GM10266 (cell line): ENCODE measurements around the gene MIDN.
"Not testable (repeated sequence)": the region's sequence is repeated elsewhere in the genome, so short reads cannot be mapped to it uniquely, and the experiment has no call there.

Experiments used
- DNase-seq: peaks from one replicate; pipeline ENCODE4 v3.0.0; 2012; ENCODE audit errors: extremely low spot score
- TF ChIP-seq, protein P1 (sequence below): IDR thresholded peaks from 2 replicates; pipeline ENCODE4 v1.5.1; 2012; ENCODE audit warnings: mild to moderate bottlenecking, low read depth; ENCODE audit not compliant: control insufficient read depth, insufficient read depth; ENCODE audit errors: missing control alignments

The MIDN gene

DNA sequence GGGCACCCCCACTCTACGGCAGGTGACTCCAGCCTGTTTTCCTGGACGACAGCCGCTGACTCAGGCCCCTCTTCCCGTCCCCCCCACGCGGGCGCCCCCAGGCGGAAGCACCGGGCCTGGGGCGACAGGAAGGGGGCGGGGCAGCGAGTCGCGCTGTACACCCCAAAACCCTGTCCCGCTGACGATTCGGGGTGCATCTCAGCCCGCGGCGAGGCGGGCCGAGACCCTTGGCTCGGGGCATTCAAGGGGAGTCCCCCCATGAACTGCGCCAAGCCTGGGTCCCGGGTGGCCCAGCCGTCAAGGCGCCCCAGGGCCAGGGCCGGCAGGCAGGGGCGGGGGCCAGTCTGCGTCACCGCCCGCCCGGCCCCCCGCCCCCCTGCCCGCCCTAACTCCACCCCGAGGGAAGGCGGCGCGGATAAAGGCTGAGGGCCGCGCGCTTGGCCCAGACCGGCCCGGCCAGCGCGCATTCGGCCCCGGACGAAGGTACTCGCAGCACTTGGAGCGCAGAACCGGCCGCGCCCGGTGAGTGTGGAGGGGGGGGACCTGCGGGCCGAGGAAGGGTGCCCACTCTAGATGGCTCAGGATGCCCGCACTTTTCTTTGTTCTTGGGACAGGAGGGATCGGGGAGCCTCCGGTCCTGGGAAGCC is at the start of gene MIDN:
Gene MIDN (plus strand): TSS at position 445 of the 647 bp plus-strand sequence. CDS start 1,714 bp downstream, outside the sequence.
- peak; percentile 88 for DNase-seq
- TF ChIP-seq, protein P1, sequence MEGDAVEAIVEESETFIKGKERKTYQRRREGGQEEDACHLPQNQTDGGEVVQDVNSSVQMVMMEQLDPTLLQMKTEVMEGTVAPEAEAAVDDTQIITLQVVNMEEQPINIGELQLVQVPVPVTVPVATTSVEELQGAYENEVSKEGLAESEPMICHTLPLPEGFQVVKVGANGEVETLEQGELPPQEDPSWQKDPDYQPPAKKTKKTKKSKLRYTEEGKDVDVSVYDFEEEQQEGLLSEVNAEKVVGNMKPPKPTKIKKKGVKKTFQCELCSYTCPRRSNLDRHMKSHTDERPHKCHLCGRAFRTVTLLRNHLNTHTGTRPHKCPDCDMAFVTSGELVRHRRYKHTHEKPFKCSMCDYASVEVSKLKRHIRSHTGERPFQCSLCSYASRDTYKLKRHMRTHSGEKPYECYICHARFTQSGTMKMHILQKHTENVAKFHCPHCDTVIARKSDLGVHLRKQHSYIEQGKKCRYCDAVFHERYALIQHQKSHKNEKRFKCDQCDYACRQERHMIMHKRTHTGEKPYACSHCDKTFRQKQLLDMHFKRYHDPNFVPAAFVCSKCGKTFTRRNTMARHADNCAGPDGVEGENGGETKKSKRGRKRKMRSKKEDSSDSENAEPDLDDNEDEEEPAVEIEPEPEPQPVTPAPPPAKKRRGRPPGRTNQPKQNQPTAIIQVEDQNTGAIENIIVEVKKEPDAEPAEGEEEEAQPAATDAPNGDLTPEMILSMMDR: peak; percentile 60

DNA sequence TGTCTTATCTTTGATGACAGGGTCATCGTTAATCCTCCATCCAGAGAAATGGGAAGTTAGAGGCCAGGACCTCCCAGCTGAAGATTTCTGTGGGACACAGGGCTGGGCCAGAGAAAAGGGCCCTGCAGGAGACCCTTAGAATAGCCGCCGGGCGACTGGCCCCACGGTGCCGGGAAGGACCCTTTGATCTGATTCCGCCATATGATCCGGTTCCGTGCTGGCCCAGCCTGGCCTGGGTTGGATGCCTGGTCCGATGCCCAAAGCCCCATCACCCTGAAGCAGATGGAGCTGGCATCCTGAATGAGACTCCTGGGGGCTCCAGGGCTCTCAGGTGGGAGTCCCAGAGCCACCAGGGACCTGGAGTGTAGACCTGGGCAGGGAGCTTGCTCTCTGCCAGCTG is 48.9 kb upstream of the MIDN start:
- TF ChIP-seq, protein P1: no peak
- DNase-seq: no peak

DNA sequence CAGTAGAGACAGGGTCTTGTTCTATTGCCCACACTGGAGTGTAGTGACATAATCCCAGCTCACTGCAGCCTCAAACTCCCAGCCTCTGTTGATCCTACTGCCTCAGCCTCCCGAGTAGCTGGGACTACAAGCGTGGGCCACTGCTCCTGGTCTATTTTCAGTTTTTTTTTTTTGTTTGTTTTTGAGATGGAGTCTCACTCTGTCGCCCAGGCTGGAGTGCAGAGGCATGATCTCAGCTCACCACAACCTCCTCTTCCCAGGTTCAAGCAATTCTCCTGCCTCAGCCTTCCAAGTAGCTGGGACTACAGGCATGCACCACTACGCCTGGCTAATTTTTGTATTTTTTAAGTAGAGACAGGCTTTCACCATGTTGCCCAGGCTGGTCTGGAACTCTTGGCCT is 47.8 kb upstream of the MIDN start:
- DNase-seq: not testable (repeated sequence)

DNA sequence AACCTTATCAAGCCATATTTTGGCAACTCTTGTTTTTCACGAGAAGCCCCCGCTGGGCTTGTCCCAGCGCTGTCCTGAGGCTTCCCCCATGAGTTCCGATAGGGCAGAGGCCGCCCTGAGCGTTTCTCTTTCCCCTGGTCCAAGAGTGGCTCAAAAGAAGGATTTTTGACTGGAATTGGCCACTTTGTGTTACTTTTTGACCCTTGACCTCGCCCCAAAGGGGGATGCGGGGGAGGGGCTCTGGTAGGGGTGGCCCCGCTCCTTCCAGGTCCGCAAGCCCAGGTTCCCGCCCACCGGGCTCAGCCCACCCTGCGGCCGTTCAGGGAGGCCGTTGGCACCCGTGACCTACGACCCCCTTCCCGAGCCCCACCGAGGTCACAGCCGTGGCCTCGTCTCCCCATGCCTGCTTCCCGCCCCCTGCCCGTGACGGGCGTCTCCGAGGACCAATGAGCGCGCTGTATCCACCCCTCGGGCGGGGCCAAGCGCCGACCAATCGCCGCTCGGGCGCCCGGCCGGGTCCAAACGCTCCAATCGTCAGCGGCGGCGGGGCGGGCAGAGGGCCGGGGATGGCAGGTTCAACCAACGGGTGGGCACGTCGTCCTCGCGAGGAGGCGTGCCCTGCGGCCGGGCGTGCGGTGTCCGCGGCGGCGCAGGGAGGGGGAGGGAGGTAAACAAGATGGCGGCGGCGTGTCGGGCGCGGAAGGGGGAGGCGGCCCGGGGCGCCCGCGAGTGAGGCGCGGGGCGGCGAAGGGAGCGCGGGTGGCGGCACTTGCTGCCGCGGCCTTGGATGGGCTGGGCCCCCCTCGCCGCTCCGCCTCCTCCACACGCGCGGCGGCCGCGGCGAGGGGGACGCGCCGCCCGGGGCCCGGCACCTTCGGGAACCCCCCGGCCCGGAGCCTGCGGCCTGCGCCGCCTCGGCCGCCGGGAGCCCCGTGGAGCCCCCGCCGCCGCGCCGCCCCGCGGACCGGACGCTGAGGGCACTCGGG is 43.0 kb upstream of the MIDN start, which contains the start of gene STK11:
Gene STK11 (plus strand): TSS at position 665 of the 986 bp plus-strand sequence. CDS start 1,136 bp downstream, outside the sequence.
- DNase-seq: peak; percentile 100
- TF ChIP-seq, protein P1: no peak

DNA sequence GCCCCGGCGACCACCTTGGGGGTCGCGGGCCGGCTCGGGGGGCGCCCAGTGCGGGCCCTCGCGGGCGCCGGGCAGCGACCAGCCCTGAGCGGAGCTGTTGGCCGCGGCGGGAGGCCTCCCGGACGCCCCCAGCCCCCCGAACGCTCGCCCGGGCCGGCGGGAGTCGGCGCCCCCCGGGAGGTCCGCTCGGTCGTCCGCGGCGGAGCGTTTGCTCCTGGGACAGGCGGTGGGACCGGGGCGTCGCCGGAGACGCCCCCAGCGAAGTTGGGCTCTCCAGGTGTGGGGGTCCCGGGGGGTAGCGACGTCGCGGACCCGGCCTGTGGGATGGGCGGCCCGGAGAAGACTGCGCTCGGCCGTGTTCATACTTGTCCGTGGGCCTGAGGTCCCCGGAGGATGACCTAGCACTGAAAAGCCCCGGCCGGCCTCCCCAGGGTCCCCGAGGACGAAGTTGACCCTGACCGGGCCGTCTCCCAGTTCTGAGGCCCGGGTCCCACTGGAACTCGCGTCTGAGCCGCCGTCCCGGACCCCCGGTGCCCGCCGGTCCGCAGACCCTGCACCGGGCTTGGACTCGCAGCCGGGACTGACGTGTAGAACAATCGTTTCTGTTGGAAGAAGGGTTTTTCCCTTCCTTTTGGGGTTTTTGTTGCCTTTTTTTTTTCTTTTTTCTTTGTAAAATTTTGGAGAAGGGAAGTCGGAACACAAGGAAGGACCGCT is 42.1 kb upstream of the MIDN start:
- peak; percentile 32 for DNase-seq

DNA sequence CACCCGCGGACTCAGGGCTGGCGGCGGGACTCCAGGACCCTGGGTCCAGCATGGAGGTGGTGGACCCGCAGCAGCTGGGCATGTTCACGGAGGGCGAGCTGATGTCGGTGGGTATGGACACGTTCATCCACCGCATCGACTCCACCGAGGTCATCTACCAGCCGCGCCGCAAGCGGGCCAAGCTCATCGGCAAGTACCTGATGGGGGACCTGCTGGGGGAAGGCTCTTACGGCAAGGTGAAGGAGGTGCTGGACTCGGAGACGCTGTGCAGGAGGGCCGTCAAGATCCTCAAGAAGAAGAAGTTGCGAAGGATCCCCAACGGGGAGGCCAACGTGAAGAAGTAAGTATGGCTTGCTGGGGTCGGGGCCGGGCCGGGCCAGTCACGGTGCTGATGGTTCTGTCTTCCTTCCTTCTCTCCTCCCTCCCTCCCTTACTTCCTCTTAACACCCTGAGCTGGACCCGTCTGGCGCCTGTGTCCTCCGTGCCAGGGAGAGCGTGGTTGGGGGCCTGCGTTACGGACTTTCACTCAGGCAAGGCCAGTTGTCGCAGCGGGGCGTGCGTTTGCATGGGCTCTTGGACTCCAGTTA is 41.4 kb upstream of the MIDN start:
- TF ChIP-seq, protein P1: no peak
- peak; percentile 53 for DNase-seq

More for the DNA sequence above, 42.1 kb upstream of the MIDN start:
- TF ChIP-seq, protein P1: peak; percentile 1

DNA sequence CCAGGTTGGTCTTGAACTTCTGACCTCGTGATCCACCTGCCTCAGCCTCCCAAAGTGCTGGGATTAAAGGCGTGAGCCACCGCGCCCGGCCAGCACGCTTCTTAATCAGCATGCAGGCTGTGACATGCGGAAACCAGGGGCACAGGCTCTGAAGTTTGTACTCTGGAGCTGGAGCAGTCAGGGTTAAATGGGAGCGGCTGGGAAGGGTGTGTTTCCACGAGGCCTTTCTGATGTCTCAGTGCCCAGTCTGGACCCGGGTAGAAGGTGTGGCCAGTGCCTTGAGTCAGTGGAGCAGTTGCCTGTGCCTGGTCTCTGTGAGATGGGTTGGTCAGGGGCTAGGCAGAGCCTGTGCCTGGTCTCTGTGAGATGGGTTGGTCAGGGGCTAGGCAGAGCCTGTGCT is 39.6 kb upstream of the MIDN start:
- DNase-seq: not testable (repeated sequence)
